Gastroesophageal sphincter (tissue), 4 donors: Measurements from ENCODE around the gene TEKTIP1. TPM values are rescaled to one million over a fixed set of nuclear protein-coding genes. Genes with fewer than 3 reads are reported as not detected.
A peak's percentile ranks its signal among the peaks of the same experiment; 100 is the strongest.

ENCODE experiments used
- ATAC-seq: fragments of 150-250 bp; one replicate; pipeline ENCODE4 v1.9.1; 2016; ENCODE audit warnings: mild to moderate bottlenecking, moderate library complexity
- H3K27ac ChIP-seq, 4 donors: fragments of 200-600 bp; sonication (generic) in 3 of 4; 1 replicate in 3 of 4; 2 replicates in 1 of 4; pipeline ENCODE4 v1.5.1; 2016 to 2019
- H3K27me3 ChIP-seq: fragments of 200-600 bp; sonication (generic); one replicate; pipeline ENCODE4 v1.5.1; 2019
- H3K36me3 ChIP-seq, 2 donors: fragments of 200-600 bp; sonication (generic); one replicate each; pipeline ENCODE4 v1.5.1; 2019; ENCODE audit warnings: control low read depth in 1 of 2
- H3K4me1 ChIP-seq, 3 donors: fragments of 200-600 bp; sonication (generic); 1 replicate in 2 of 3; 2 replicates in 1 of 3; pipeline ENCODE4 v1.5.1; 2016 to 2019; ENCODE audit warnings: control low read depth in 2 of 3
- H3K4me3 ChIP-seq, 2 donors: fragments of 200-600 bp; sonication (generic); one replicate each; pipeline ENCODE4 v1.5.1; 2019; ENCODE audit warnings: mild to moderate bottlenecking in 1 of 2, moderate library complexity in 1 of 2
- H3K9me3 ChIP-seq, 3 donors: fragments of 200-600 bp; sonication (generic); one replicate each; pipeline ENCODE4 v1.5.1; 2017 to 2019; ENCODE audit warnings: control low read depth in 2 of 3
- EP300 ChIP-seq: sonication (generic); formaldehyde crosslinking; IDR thresholded peaks from one replicate; pipeline ENCODE4 v1.6.1; 2017; ENCODE audit warnings: antibody characterized with exemption, mild to moderate bottlenecking
- POLR2A ChIP-seq, 2 donors: fragments of 450-650 bp; IDR thresholded peaks; one replicate each; pipeline ENCODE4 v1.6.1; 2017; ENCODE audit warnings: antibody characterized with exemption in 2 of 2, mild to moderate bottlenecking in 2 of 2, moderate library complexity in 1 of 2
- POLR2AphosphoS5 ChIP-seq: sonication (generic); formaldehyde crosslinking; IDR thresholded peaks from one replicate; pipeline ENCODE4 v1.6.1; 2017; ENCODE audit warnings: antibody characterized with exemption
- WGBS, 2 donors: methylation state at CpG; one replicate each; pipeline ENCODE4 v1.1.5; 2018; ENCODE audit warnings: low coverage in 1 of 2; 5-methylcytosine and 5-hydroxymethylcytosine counted together
- total RNA-seq, 4 donors: library from RNA; depleted of rRNA; stranded (reverse); fragments of >200 nt; gene quantifications; one replicate each; pipeline ENCODE4 v1.1.0, GENCODE V29; 2016
- TF ChIP-seq, protein P1 (sequence below), 4 experiments: fragments of 200-600 bp in 2 of 4; fragments of 450-650 bp in 2 of 4; sonication (generic) in 1 of 4; IDR thresholded peaks; one replicate each; pipeline ENCODE4 v1.5.1; 2017 to 2019; ENCODE audit warnings: antibody characterized with exemption in 4 of 4, mild to moderate bottlenecking in 2 of 4, moderate library complexity in 2 of 4

TEKTIP1 gene
- total RNA-seq, 4 donors from 2014 or later = not detected

DNA sequence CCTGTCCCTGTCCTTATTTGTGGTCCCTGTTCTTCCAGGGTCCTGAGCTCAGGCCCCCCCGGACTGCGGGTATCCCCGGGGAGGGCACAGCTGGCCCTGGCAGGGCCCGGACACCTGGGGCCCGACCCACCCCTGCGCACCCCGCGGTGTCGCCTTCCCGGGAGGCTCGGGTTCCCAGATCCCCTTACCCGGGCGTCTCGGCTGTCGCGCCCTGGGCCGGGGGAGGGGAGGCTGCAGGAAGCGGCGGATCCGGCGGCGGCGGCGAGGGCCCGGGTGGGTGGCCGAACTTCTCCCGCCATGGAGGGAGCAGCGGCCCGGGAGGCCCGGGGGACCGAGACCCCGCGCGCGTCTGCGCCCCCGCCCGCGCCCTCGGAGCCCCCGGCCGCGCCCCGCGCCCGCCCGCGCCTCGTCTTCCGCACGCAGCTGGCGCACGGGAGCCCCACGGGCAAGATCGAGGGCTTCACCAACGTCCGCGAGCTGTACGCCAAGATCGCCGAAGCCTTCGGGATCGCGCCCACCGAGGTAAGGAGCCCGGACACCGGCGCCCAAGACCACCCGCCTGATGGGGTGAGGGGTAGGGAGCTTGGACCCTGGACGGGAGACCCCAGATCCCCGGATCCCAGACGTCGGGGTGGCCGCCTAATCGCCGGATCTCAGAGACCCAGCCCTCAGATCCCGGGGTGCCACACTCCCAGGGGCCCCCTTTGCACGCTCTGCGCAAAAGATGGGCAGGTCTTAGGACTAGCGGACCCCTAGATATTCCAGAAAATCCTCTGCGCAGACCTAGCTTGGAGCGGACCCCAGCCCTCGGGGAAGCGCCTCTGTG, 46.5 kb downstream of the TEKTIP1 start, which contains the start of gene GIPC3:
TSS of gene GIPC3 (plus strand) at position 178 of the 826 bp plus-strand sequence. CDS start at position 298, 120 bp downstream.
- TF ChIP-seq POLR2AphosphoS5 = no peak
- TF ChIP-seq, protein P1, sequence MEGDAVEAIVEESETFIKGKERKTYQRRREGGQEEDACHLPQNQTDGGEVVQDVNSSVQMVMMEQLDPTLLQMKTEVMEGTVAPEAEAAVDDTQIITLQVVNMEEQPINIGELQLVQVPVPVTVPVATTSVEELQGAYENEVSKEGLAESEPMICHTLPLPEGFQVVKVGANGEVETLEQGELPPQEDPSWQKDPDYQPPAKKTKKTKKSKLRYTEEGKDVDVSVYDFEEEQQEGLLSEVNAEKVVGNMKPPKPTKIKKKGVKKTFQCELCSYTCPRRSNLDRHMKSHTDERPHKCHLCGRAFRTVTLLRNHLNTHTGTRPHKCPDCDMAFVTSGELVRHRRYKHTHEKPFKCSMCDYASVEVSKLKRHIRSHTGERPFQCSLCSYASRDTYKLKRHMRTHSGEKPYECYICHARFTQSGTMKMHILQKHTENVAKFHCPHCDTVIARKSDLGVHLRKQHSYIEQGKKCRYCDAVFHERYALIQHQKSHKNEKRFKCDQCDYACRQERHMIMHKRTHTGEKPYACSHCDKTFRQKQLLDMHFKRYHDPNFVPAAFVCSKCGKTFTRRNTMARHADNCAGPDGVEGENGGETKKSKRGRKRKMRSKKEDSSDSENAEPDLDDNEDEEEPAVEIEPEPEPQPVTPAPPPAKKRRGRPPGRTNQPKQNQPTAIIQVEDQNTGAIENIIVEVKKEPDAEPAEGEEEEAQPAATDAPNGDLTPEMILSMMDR (IDR thresholded peaks at IDR 0.05) = no peak
- TF ChIP-seq EP300 = no peak
- peak; percentile 21 for ATAC-seq
- no peaks in the 10 kb centered on the region for H3K9me3 ChIP-seq
- H3K4me1 ChIP-seq = peaks cover 0 to 28% (median 10%) of the 10 kb centered on the region in 3 donors
- peak within 1 kb of the TSS in 3 of 4 donors; percentile 66 to 76 (median 74) for H3K27ac ChIP-seq
- H3K36me3 ChIP-seq = peaks cover 0 to 4% of the 10 kb centered on the region in 2 donors
- WGBS, 2 donors = 0% methylated on average over 2 of the region's 84 CpGs; no CpG with 5 or more reads in 1 of the 2 donors
- peak within 1 kb of the TSS; percentile 5 to 50 for H3K4me3 ChIP-seq
- H3K27me3 ChIP-seq = peaks cover 20% of the 10 kb centered on the region

DNA sequence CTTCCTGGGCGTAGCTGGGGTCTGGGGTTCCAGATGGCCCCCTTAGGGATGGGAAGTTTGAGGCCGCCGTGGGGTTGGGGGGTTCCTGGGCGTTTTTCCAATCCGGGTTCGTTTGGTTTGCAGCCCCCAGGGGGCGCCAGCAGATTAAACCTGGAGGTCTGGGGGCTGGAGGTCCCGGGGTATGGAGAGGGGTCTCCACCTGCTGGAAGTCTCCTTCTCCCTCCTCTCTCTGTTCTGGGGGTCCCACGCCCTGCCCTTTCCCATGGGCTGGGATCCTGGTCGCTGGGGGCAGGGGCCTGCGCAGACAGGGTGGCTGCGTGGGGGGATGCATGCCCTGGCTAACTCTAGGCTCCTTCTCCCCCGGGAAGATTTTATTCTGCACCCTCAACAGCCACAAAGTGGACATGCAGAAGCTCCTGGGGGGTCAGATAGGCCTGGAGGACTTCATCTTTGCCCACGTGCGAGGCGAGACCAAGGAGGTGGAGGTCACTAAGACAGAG, 47.2 kb downstream of the TEKTIP1 start:
- TF ChIP-seq, protein P1 (IDR thresholded peaks at IDR 0.05) = peak in 3 of 4 experiments; percentile 42 to 76 (median 65)
- TF ChIP-seq POLR2A (IDR thresholded peaks at IDR 0.05) = no peak
- peaks cover 0 to 4% of the 10 kb centered on the region in 2 donors for H3K36me3 ChIP-seq
- H3K27me3 ChIP-seq = peaks cover 20% of the 10 kb centered on the region
- no peaks in the 10 kb centered on the region for H3K9me3 ChIP-seq
- WGBS, 2 donors = 6% methylated on average over 3 of the region's 16 CpGs; no CpG with 5 or more reads in 1 of the 2 donors
- peak overlapping the region in 3 of 4 donors; percentile 66 to 76 (median 74) for H3K27ac ChIP-seq
- ATAC-seq = no peak
- peak overlapping the region; percentile 5 to 50 for H3K4me3 ChIP-seq
- H3K4me1 ChIP-seq = peaks cover 0 to 25% (median 10%) of the 10 kb centered on the region in 3 donors

DNA sequence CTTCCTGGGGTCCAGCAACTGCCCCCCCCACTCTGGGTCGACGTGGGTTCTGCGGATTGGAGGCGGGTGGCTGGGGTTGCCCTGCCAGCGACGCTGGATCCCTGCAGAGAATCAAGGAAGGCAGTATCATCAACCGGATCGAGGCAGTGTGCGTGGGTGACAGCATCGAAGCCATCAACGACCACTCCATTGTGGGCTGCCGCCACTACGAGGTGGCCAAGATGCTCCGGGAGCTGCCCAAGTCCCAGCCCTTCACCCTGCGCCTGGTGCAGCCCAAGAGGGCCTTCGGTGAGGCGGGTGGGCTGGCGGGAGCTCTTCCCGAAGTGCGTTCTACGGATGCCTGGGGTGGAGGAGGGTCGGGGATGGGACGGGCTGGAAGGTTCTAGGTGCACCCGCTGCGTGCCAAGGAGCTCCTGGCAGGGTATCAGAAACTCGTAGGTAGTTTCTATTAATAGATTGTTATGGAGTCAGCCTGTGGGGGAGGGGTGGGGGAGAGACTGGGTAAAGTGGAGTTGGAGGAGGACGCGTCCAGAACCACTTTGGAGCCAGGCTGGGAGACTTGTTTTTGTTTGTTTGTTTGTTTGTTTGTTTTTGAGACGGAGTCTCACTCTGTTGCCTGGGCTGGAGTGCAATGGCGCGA, 47.9 kb downstream of the TEKTIP1 start:
- peak overlapping the region in 3 of 4 donors; percentile 66 to 76 (median 74) for H3K27ac ChIP-seq
- H3K4me3 ChIP-seq = no peak overlapping the region
- WGBS, 2 donors = 56% methylated on average over 5 of the region's 31 CpGs; no CpG with 5 or more reads in 1 of the 2 donors
- H3K4me1 ChIP-seq = peaks cover 0 to 25% (median 10%) of the 10 kb centered on the region in 3 donors
- H3K27me3 ChIP-seq = peaks cover 20% of the 10 kb centered on the region
- H3K36me3 ChIP-seq = peaks cover 0 to 4% of the 10 kb centered on the region in 2 donors
- peak; percentile 62 for ATAC-seq
- TF ChIP-seq POLR2A (IDR thresholded peaks at IDR 0.05) = no peak
- no peak for TF ChIP-seq EP300
- TF ChIP-seq, protein P1 (IDR thresholded peaks at IDR 0.05) = no peak
- no peak for TF ChIP-seq POLR2AphosphoS5
- H3K9me3 ChIP-seq = no peaks in the 10 kb centered on the region

DNA sequence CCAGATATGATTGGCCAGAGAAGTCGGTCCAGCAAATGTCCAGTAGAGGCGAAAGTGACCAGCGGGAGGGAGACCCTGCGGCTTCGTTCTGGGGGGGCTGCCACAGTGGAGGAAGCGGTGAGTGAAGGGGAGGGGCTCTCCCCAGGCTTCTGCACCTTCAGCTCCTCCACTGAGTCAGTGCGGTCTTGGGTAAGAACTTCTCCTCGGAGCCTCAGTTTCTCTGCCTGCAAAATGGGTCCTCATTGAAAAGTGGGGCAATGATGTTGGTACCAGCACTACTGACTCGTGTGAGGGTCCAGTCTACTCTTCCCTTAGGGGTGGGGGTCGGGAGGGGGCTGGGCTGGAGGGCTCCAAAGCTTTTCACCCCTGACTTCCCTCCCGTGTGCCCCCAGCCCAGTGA, 50.5 kb downstream of the TEKTIP1 start:
- TF ChIP-seq POLR2A (IDR thresholded peaks at IDR 0.05) (no peak), POLR2AphosphoS5 (no peak), EP300 (no peak)
- TF ChIP-seq, protein P1 (IDR thresholded peaks at IDR 0.05) = no peak
- Histone ChIP-seq H3K36me3 (peaks cover 0 to 4% of the 10 kb centered on the region in 2 donors), H3K27me3 (peaks cover 20% of the 10 kb centered on the region), H3K27ac (no peak overlapping the region), H3K4me3 (no peak overlapping the region), H3K9me3 (no peaks in the 10 kb centered on the region), H3K4me1 (peaks cover 0 to 25% (median 10%) of the 10 kb centered on the region in 3 donors)
- 92% methylated on average over 4 of the region's 11 CpGs; no CpG with 5 or more reads in 1 of the 2 donors for WGBS, 2 donors
- no peak for ATAC-seq
